ENCODE data around the gene OPALIN.

- TF ChIP-seq POLR2AphosphoS5 (IDR thresholded peaks at IDR 0.05) (no peak), CTCF (IDR thresholded peaks at IDR 0.05) (no peak)
Measured at GRCh38 chr10:96339383-96339782, 19.4 kb downstream of the OPALIN start.

All from esophagus muscularis mucosa (tissue), 3 donors.